Measurements from ENCODE around the gene KRT33B. TPM values are rescaled to one million over a fixed set of nuclear protein-coding genes. Genes with fewer than 3 reads are reported as not detected.
A peak's percentile ranks its signal among the peaks of the same experiment; 100 is the strongest.
"Not testable (repeated sequence)": the region's sequence is repeated elsewhere in the genome, so short reads cannot be mapped to it uniquely, and the experiment has no call there.

KRT33B gene
- total RNA-seq, 1 experiment from 2014 or later, result not detected

- DNase-seq (ENCODE audit: low spot score), result no peak
These were observed 21.5 kb downstream of the KRT33B start for GRCh38 chr17:41347869-41348760.

GRCh38 chr17:41346421-41346820 is 23.2 kb downstream of the KRT33B start:
- not testable (repeated sequence) for DNase-seq (ENCODE audit: low spot score)

GRCh38 chr17:41345992-41346391 is 23.6 kb downstream of the KRT33B start:
- DNase-seq (ENCODE audit: low spot score), result no peak

- no peak for DNase-seq (ENCODE audit: low spot score)
These were observed 26.6 kb downstream of the KRT33B start for GRCh38 chr17:41343029-41343428.

GRCh38 chr17:41340934-41341861 is 28.4 kb downstream of the KRT33B start:
- DNase-seq (ENCODE audit: low spot score), result no peak

GRCh38 chr17:41340494-41340893 is 29.1 kb downstream of the KRT33B start:
- DNase-seq (ENCODE audit: low spot score), result no peak

- DNase-seq (ENCODE audit: low spot score), result no peak
These were observed 29.9 kb downstream of the KRT33B start for GRCh38 chr17:41339571-41340172.

- no peak for DNase-seq (ENCODE audit: low spot score)
These were observed 30.6 kb downstream of the KRT33B start for GRCh38 chr17:41338961-41339485.

GRCh38 chr17:41335747-41336146 is 33.9 kb downstream of the KRT33B start:
- no peak for DNase-seq (ENCODE audit: low spot score)

GRCh38 chr17:41334385-41335305 is 35.0 kb downstream of the KRT33B start:
- DNase-seq (ENCODE audit: low spot score), result no peak

- DNase-seq (ENCODE audit: low spot score), result no peak
These were observed 35.8 kb downstream of the KRT33B start for GRCh38 chr17:41333836-41334235.

GRCh38 chr17:41333098-41333497 is 36.5 kb downstream of the KRT33B start:
- DNase-seq (ENCODE audit: low spot score), result no peak

- DNase-seq (ENCODE audit: low spot score), result no peak
These were observed 37.4 kb downstream of the KRT33B start for GRCh38 chr17:41332239-41332638.

GRCh38 chr17:41331606-41332005 is 38.0 kb downstream of the KRT33B start:
- DNase-seq (ENCODE audit: low spot score), result no peak

GRCh38 chr17:41329279-41329948 is 40.2 kb downstream of the KRT33B start:
- DNase-seq (ENCODE audit: low spot score), result peak; percentile 77

GRCh38 chr17:41328207-41328606 is 41.4 kb downstream of the KRT33B start:
- no peak for DNase-seq (ENCODE audit: low spot score)

GRCh38 chr17:41327411-41328120 is 42.0 kb downstream of the KRT33B start:
- DNase-seq (ENCODE audit: low spot score), result no peak

- DNase-seq (ENCODE audit: low spot score), result no peak
These were observed 43.2 kb downstream of the KRT33B start for GRCh38 chr17:41326173-41327145.
